Panc1 (cell line): ENCODE data around the gene LRSAM1.

ENCODE experiments used
- CTCF ChIP-seq: fragments of 450-650 bp; IDR thresholded peaks from 2 replicates; pipeline ENCODE4 v1.5.1; 2017; ENCODE audit warnings: mild to moderate bottlenecking
- REST ChIP-seq, 2 experiments: IDR thresholded peaks; 2 replicates each; pipeline ENCODE4 v1.6.1; 2011 to 2012; ENCODE audit warnings: low read depth in 2 of 2, control low read depth in 1 of 2, low read length in 1 of 2, mild to moderate bottlenecking in 1 of 2, moderate library complexity in 1 of 2; ENCODE audit not compliant: insufficient read depth in 1 of 2
- SIN3A ChIP-seq: IDR thresholded peaks from 2 replicates; pipeline ENCODE4 v1.6.1; 2012; ENCODE audit warnings: low read depth, mild to moderate bottlenecking, low read length, moderate library complexity, borderline replicate concordance; ENCODE audit not compliant: insufficient read depth

GRCh38 chr9:127422787-127423186, 28.5 kb upstream of the LRSAM1 start:
- TF ChIP-seq CTCF (no peak), REST (IDR thresholded peaks at IDR 0.05; ENCODE audit: insufficient read depth in 1 of 2, low read depth in 2 of 2, low read length in 1 of 2) (no peak), SIN3A (no peak)
